ENCODE data around the gene SORCS2. TPM values are rescaled to one million over a fixed set of nuclear protein-coding genes. Genes with fewer than 3 reads are reported as not detected.

SORCS2 gene
- total RNA-seq, 6 experiments from 2014 or later, result 0.18 to 6.2 (median 3.1) TPM

- ATAC-seq (no peak), DNase-seq (peak in 1 of 3 donors; percentile 15)
- intact Hi-C loops (cut with DNase I), result no loop called here
- Histone ChIP-seq H3K4me3 (no peak overlapping the region), H3K4me1 (no peaks in the 10 kb centered on the region), H3K9me3 (no peaks in the 10 kb centered on the region), H3K27me3 (no peaks in the 10 kb centered on the region), H3K36me3 (no peaks in the 10 kb centered on the region), H3K27ac (no peak overlapping the region)
- WGBS (ENCODE audit: insufficient coverage, low coverage, low lambda C conversion rate, missing lambda C conversion rate), result 69% methylated on average over 5 of the region's 11 CpGs
- no peak for TF ChIP-seq CTCF (IDR thresholded peaks at IDR 0.05)
- TF ChIP-seq POLR2A (IDR thresholded peaks at IDR 0.05), result no peak
Observed at GRCh38 chr4:7785017-7785416, 592.7 kb downstream of the SORCS2 start.

- ATAC-seq, result no peak
- Histone ChIP-seq H3K9me3 (no peaks in the 10 kb centered on the region), H3K27me3 (no peaks in the 10 kb centered on the region), H3K4me3 (no peak overlapping the region), H3K36me3 (no peaks in the 10 kb centered on the region), H3K4me1 (no peaks in the 10 kb centered on the region), H3K27ac (no peak overlapping the region)
- 84% methylated on average over 7 of the region's 10 CpGs for WGBS (ENCODE audit: insufficient coverage, low coverage, low lambda C conversion rate, missing lambda C conversion rate)
- TF ChIP-seq CTCF (IDR thresholded peaks at IDR 0.05) (no peak), POLR2A (IDR thresholded peaks at IDR 0.05) (no peak)
- DNase-seq, result peak in 1 of 3 donors; percentile 22
- intact Hi-C loops (cut with DNase I), result no loop called here
Observed at GRCh38 chr4:7786040-7786439, 593.7 kb downstream of the SORCS2 start.

GRCh38 chr4:7786517-7786916 lies 594.2 kb downstream of the SORCS2 start:
- TF ChIP-seq POLR2A (IDR thresholded peaks at IDR 0.05), result no peak
- TF ChIP-seq CTCF (IDR thresholded peaks at IDR 0.05), result no peak
- Histone ChIP-seq H3K9me3 (no peaks in the 10 kb centered on the region), H3K4me3 (no peak overlapping the region), H3K27me3 (no peaks in the 10 kb centered on the region), H3K4me1 (no peaks in the 10 kb centered on the region), H3K36me3 (no peaks in the 10 kb centered on the region), H3K27ac (no peak overlapping the region)
- WGBS (ENCODE audit: insufficient coverage, low coverage, low lambda C conversion rate, missing lambda C conversion rate), result 86% methylated on average over 9 of the region's 10 CpGs
- DNase-seq (no peak), ATAC-seq (no peak)
- intact Hi-C loops (cut with DNase I), result no loop called here

- Histone ChIP-seq H3K27ac (no peak overlapping the region), H3K4me3 (no peak overlapping the region), H3K9me3 (no peaks in the 10 kb centered on the region), H3K36me3 (no peaks in the 10 kb centered on the region), H3K27me3 (no peaks in the 10 kb centered on the region), H3K4me1 (no peaks in the 10 kb centered on the region)
- DNase-seq, result peak in 1 of 3 donors; percentile 13
- intact Hi-C loops (cut with DNase I), result no loop called here
- ATAC-seq, result no peak
- TF ChIP-seq CTCF (IDR thresholded peaks at IDR 0.05) (no peak), POLR2A (IDR thresholded peaks at IDR 0.05) (no peak)
- WGBS (ENCODE audit: insufficient coverage, low coverage, low lambda C conversion rate, missing lambda C conversion rate), result 79% methylated on average over 10 of the region's 15 CpGs
Observed at GRCh38 chr4:7787067-7787466, 594.7 kb downstream of the SORCS2 start.

GRCh38 chr4:7787681-7788141 lies 595.4 kb downstream of the SORCS2 start:
- Histone ChIP-seq H3K4me3 (no peak overlapping the region), H3K4me1 (no peaks in the 10 kb centered on the region), H3K36me3 (no peaks in the 10 kb centered on the region), H3K27ac (no peak overlapping the region), H3K27me3 (no peaks in the 10 kb centered on the region), H3K9me3 (no peaks in the 10 kb centered on the region)
- no peak for TF ChIP-seq POLR2A (IDR thresholded peaks at IDR 0.05)
- no peak for TF ChIP-seq CTCF (IDR thresholded peaks at IDR 0.05)
- 90% methylated on average over 2 of the region's 30 CpGs for WGBS (ENCODE audit: insufficient coverage, low coverage, low lambda C conversion rate, missing lambda C conversion rate)
- intact Hi-C loops (cut with DNase I), result no loop called here
- peak in 1 of 3 donors; percentile 49 for DNase-seq
- ATAC-seq, result peak in 1 of 4 donors; percentile 26

All from right lobe of liver (tissue), 6 donors.